K562 (cell line): ENCODE measurements around the gene TESK2. TPM values are rescaled to one million over a fixed set of nuclear protein-coding genes. Genes with fewer than 3 reads are reported as not detected.

Experiments
- ATAC-seq: fragments of 200-7000 bp; cut with Tn5 transposase; 3 replicates; pipeline ENCODE4 v1.9.1; 2020; ENCODE audit warnings: moderate library complexity
- BruUV-seq: library from RNA; stranded (reverse); fragments of 400-500 nt; replicated peaks from 2 replicates; lab custom pipeline; 2021; lab: Mats Ljungman, UMichigan
- CTCF ChIA-PET: fragments of 300-600 bp; formaldehyde crosslinking; extraction: SDS; loops from one replicate; lab custom pipeline; 2021; ENCODE audit warnings: low intra/inter-chr PET ratio; lab: Yijun Ruan, JAX
- POLR2A ChIA-PET: fragments of 300-600, 350-650 bp; sonication (Branson Sonifier 250); formaldehyde crosslinking; extraction: SDS; loops from one replicate; lab custom pipeline; 2021; ENCODE audit warnings: antibody characterized with exemption, inconsistent platforms; lab: Yijun Ruan, JAX
- DNase-seq, 4 experiments: peaks; one replicate each; pipeline versions ENCODE4 v3.0.0 to v3.0.0-alpha.2; 2011 to 2018; ENCODE audit warnings: low spot score in 3 of 4, mixed read lengths in 3 of 4; ENCODE audit errors: extremely low read depth in 1 of 4
- FAIRE-seq: peaks from 2 replicates; lab custom pipeline; 2011; peaks lifted over from hg19 to GRCh38; lab: Jason Lieb, UNC
- H2AFZ ChIP-seq: 2 replicates; pipeline ENCODE4 v1.6.0; 2011; ENCODE audit warnings: low read depth, low read length, control low read depth, inconsistent platforms
- H3K27ac ChIP-seq: fragments of 200-600 bp; 3 replicates; pipeline ENCODE4 v1.8.0; 2011; ENCODE audit warnings: low read depth, mild to moderate bottlenecking, control low read depth, inconsistent platforms, low read length, moderate library complexity, mixed read lengths; ENCODE audit errors: extremely low read depth
- H3K27me3 ChIP-seq, 2 experiments: fragments of 300-600 bp in 1 of 2; 2 replicates in 1 of 2; 3 replicates in 1 of 2; pipeline versions ENCODE4 v1.6.0 to v1.8.0; 2011; ENCODE audit warnings: inconsistent platforms in 2 of 2, low read length in 2 of 2, mild to moderate bottlenecking in 1 of 2, mixed read lengths in 1 of 2, moderate library complexity in 1 of 2; ENCODE audit not compliant: control insufficient read depth in 2 of 2, insufficient read depth in 2 of 2
- H3K36me3 ChIP-seq: fragments of 300-600 bp; 3 replicates; pipeline ENCODE4 v1.8.0; 2011; ENCODE audit warnings: mild to moderate bottlenecking, low read length, inconsistent platforms; ENCODE audit not compliant: control insufficient read depth, insufficient read depth
- H3K4me1 ChIP-seq, 2 experiments: fragments of 200-600 bp in 1 of 2; replicated peaks in 1 of 2; 2 replicates in 1 of 2; 3 replicates in 1 of 2; pipeline versions ENCODE4 v1.5.1 to v1.8.0; 2011; ENCODE audit warnings: inconsistent platforms in 2 of 2, low read length in 2 of 2, mild to moderate bottlenecking in 1 of 2, mixed read lengths in 1 of 2, moderate library complexity in 1 of 2; ENCODE audit not compliant: control insufficient read depth in 2 of 2, insufficient read depth in 2 of 2
- H3K4me2 ChIP-seq: 2 replicates; pipeline ENCODE4 v1.6.1; 2011; ENCODE audit warnings: low read length, control low read depth, inconsistent platforms, mixed read lengths; ENCODE audit not compliant: insufficient read depth
- H3K4me3 ChIP-seq: fragments of 200-600 bp; sonication (generic), shearing (Covaris generic); 2 replicates; pipeline ENCODE4 v1.5.1; 2016; ENCODE audit warnings: control low read depth, inconsistent platforms
- H3K79me2 ChIP-seq: fragments of 200-600 bp; 3 replicates; pipeline ENCODE4 v1.8.0; 2011; ENCODE audit warnings: low read length, inconsistent platforms; ENCODE audit not compliant: control insufficient read depth, insufficient read depth
- H3K9ac ChIP-seq, 2 experiments: 2 replicates each; pipeline versions ENCODE4 v1.6.0 to v1.6.1; 2011; ENCODE audit warnings: low read depth in 2 of 2, low read length in 2 of 2, control low read depth in 1 of 2, inconsistent platforms in 1 of 2, mild to moderate bottlenecking in 1 of 2, mixed read lengths in 1 of 2; ENCODE audit not compliant: insufficient read depth in 1 of 2
- H3K9me1 ChIP-seq: one replicate; pipeline ENCODE4 v1.6.0; 2011; ENCODE audit warnings: inconsistent platforms, mild to moderate bottlenecking, low read length, moderate library complexity; ENCODE audit not compliant: control insufficient read depth, insufficient read depth
- H3K9me3 ChIP-seq: replicated peaks from 2 replicates; pipeline ENCODE4 v1.5.1; 2011; ENCODE audit warnings: low read depth, low read length, inconsistent platforms; ENCODE audit not compliant: control insufficient read depth, insufficient read depth
- H4K20me1 ChIP-seq: replicated peaks from 2 replicates; pipeline ENCODE4 v1.6.1; 2011; ENCODE audit warnings: low read length, inconsistent platforms, mixed read lengths; ENCODE audit not compliant: control insufficient read depth, insufficient read depth
- GABPB1 ChIP-seq: sonication (generic); formaldehyde crosslinking; IDR thresholded peaks from 2 replicates; pipeline ENCODE4 v1.8.0; 2022; ENCODE audit warnings: mild to moderate bottlenecking, missing genetic modification reagents
- NBN ChIP-seq: fragments of 450-650 bp; IDR thresholded peaks from 2 replicates; pipeline ENCODE4 v1.6.1; 2016; ENCODE audit warnings: low read depth, mild to moderate bottlenecking
- ZNF444 ChIP-seq: fragments of 250-450 bp; sonication (Bioruptor Pico); IDR thresholded peaks from 2 replicates; pipeline ENCODE4 v1.4.0; 2020; ENCODE audit warnings: mild to moderate bottlenecking, moderate library complexity
- WGBS: fragments of 100-300 bp; shearing (Covaris generic); methylation state at CpG from one replicate; pipeline ENCODE4 v1.1.6; 2016; ENCODE audit warnings: low coverage, mixed read lengths; ENCODE audit not compliant: insufficient coverage; ENCODE audit errors: missing lambda C conversion rate; 5-methylcytosine and 5-hydroxymethylcytosine counted together
- in situ Hi-C: fragments of 300-500 bp; cut with MboI; formaldehyde crosslinking; loops from 4 replicates; pipeline ENCODE4 v1.15.0; 2018; ENCODE audit warnings: inconsistent platforms, mixed read lengths
- intact Hi-C: fragments of 100-400 bp; cut with micrococcal nuclease; formaldehyde crosslinking; loops from 2 replicates; pipeline ENCODE4 v1.14.2; 2022
- polyA plus RNA-seq, 8 experiments: library from polyadenylated mRNA; depleted of rRNA in 4 of 8; stranded (reverse) in 5 of 8; unstranded in 3 of 8; fragments of >200 nt; fragmentation: Nextera tagmentation in 2 of 8; fragmentation: Illumina TruSeq in 1 of 8; extraction: Ambion mirVana in 2 of 8; extraction: Trizol in 1 of 8; gene quantifications; 2 replicates each; pipeline versions ENCODE4 v1.2.1 to v1.2.3, GENCODE V29; 2011 to 2014; ENCODE audit warnings: inconsistent platforms in 1 of 8, missing spikeins in 1 of 8
- total RNA-seq, 7 experiments: library from RNA; depleted of rRNA in 6 of 7; stranded (reverse); fragments of >200 nt in 6 of 7; fragmentation: Illumina TruSeq in 2 of 7; extraction: Trizol in 2 of 7; gene quantifications; 2 replicates each; pipeline versions ENCODE4 v1.2.1 to v1.2.3, GENCODE V29; 2011 to 2021; ENCODE audit warnings: low replicate concordance in 1 of 7
- TF ChIP-seq, protein P1 (sequence below): fragments of 450-650 bp; IDR thresholded peaks from 2 replicates; pipeline ENCODE4 v1.6.1; 2018; ENCODE audit not compliant: partially characterized antibody

TESK2 gene
- total and polyA plus RNA-seq, 9 of the 15 experiments (the other 6 are each of a cell fraction or from before 2014, with no cell fraction given) = 1.6 to 5.3 (median 3.7) TPM

DNA sequence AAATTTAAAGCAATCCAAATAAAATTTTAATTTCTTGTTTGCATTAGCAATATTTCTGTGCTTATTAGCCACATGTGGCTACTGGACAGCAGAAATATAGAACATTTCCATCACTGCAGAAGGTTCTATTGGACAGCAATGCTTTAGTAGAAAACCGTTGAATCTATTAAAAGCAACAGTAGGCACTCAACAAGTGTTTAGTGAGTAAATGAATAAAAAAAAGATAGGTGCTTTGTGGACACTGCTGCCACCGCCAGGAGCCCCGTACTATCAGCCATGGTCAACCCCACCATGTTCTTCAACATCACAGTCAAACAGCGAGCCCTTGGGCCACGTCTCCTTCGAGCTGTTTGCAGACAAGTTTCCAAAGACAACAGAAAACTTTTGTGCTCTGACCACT is 76.2 kb downstream of the TESK2 start:
- Histone ChIP-seq H3K79me2 (no peaks in the 10 kb centered on the region), H3K4me2 (no peak overlapping the region), H3K9me3 (no peaks in the 10 kb centered on the region), H3K36me3 (no peaks in the 10 kb centered on the region), H3K4me1 (peaks cover 4 to 19% of the 10 kb centered on the region in 2 experiments; a peak in 4 of 5 replicates), H3K27me3 (no peaks in the 10 kb centered on the region), H2AFZ (0 out of 2 replicates have a peak overlapping the region, but pooled peaks have one; percentile 33), H3K27ac (no peak overlapping the region), H3K9ac (no peak overlapping the region), H3K4me3 (no peak overlapping the region), H3K9me1 (no peaks in the 10 kb centered on the region), H4K20me1 (no peaks in the 10 kb centered on the region)
- in situ Hi-C loops (no loop called here), intact Hi-C loops (no loop called here)
- DNase-seq (no peak), ATAC-seq (no peak; the same call in 2 of the 3 replicates), FAIRE-seq (no peak)
- ChIA-PET POLR2A (interaction anchor here (0.9 to 2.0 kb wide), 5 partner anchors 10 to 693 kb away, joined by 3 to 5 read pairs (median 3); partner anchors contain the start of gene AKR1A1), CTCF (no interaction called here)
- WGBS = 23% methylated on average over 6 of the region's 6 CpGs
- no peak for TF ChIP-seq ZNF444 (CRISPR knock-in tag)
- no TSS peak for BruUV-seq

DNA sequence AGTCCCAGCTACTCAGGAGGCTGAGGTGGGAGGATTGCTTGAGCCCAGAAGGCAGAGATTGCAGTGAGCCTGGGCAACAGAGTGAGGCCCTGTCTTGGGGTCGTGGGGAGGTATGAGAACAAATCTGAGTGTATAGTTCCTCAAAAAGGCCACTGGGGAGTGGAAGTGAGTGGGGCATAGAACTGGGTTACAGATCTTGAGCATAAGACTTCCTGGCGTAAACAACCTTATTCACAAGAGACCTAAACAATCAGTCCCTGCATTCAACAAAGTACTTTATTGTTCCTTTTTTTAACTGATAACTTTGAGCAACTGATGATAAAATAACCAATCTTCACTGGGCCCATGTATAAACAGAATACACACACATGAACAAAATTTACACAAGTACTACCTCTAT is 78.1 kb downstream of the TESK2 start:
- FAIRE-seq (no peak), ATAC-seq (no peak; the same call in 2 of the 3 replicates), DNase-seq (no peak)
- no TSS peak for BruUV-seq
- Histone ChIP-seq H2AFZ (no peak overlapping the region), H3K36me3 (no peaks in the 10 kb centered on the region), H3K9me3 (no peaks in the 10 kb centered on the region), H3K9ac (no peak overlapping the region; a peak in 1 of 4 replicates), H3K27me3 (no peaks in the 10 kb centered on the region), H3K9me1 (no peaks in the 10 kb centered on the region), H3K27ac (no peak overlapping the region), H3K4me1 (peaks cover 4 to 19% of the 10 kb centered on the region in 2 experiments; a peak in 4 of 5 replicates), H3K4me2 (no peak overlapping the region), H3K4me3 (no peak overlapping the region), H4K20me1 (no peaks in the 10 kb centered on the region), H3K79me2 (no peaks in the 10 kb centered on the region)
- in situ Hi-C loops (no loop called here), intact Hi-C loops (no loop called here)
- WGBS = 48% methylated on average over 2 of the region's 2 CpGs
- CTCF ChIA-PET = no interaction called here
- POLR2A ChIA-PET = interaction anchor here (0.6 kb wide), 1 partner anchor 606 kb away, joined by 3 read pairs; no protein-coding TSS in a partner anchor
- no peak for TF ChIP-seq GABPB1 (CRISPR knock-in tag)
- TF ChIP-seq, protein P1, sequence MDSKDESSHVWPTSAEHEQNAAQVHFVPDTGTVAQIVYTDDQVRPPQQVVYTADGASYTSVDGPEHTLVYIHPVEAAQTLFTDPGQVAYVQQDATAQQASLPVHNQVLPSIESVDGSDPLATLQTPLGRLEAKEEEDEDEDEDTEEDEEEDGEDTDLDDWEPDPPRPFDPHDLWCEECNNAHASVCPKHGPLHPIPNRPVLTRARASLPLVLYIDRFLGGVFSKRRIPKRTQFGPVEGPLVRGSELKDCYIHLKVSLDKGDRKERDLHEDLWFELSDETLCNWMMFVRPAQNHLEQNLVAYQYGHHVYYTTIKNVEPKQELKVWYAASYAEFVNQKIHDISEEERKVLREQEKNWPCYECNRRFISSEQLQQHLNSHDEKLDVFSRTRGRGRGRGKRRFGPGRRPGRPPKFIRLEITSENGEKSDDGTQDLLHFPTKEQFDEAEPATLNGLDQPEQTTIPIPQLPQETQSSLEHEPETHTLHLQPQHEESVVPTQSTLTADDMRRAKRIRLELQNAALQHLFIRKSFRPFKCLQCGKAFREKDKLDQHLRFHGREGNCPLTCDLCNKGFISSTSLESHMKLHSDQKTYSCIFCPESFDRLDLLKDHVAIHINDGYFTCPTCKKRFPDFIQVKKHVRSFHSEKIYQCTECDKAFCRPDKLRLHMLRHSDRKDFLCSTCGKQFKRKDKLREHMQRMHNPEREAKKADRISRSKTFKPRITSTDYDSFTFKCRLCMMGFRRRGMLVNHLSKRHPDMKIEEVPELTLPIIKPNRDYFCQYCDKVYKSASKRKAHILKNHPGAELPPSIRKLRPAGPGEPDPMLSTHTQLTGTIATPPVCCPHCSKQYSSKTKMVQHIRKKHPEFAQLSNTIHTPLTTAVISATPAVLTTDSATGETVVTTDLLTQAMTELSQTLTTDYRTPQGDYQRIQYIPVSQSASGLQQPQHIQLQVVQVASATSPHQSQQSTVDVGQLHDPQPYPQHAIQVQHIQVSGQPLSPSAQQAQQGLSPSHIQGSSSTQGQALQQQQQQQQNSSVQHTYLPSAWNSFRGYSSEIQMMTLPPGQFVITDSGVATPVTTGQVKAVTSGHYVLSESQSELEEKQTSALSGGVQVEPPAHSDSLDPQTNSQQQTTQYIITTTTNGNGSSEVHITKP = no peak
- TF ChIP-seq NBN = no peak
